Thyroid gland (tissue), 4 donors: ENCODE measurements around the gene TRPC5OS.

Experiments
- CTCF ChIP-seq, 6 experiments: fragments of 200-600 bp in 3 of 6; fragments of 450-650 bp in 3 of 6; sonication (generic) in 3 of 6; IDR thresholded peaks; one replicate each; pipeline ENCODE4 v1.5.1; 2016 to 2019; ENCODE audit warnings: antibody characterized with exemption in 6 of 6, mild to moderate bottlenecking in 2 of 6, inconsistent platforms in 1 of 6, moderate library complexity in 1 of 6
- POLR2A ChIP-seq, 2 donors: fragments of 450-650 bp; IDR thresholded peaks; one replicate each; pipeline ENCODE4 v1.6.1; 2017; ENCODE audit warnings: antibody characterized with exemption in 2 of 2, mild to moderate bottlenecking in 2 of 2, moderate library complexity in 1 of 2

GRCh38 chrX:111881715-111882114, 5.7 kb downstream of the TRPC5OS start:
- TF ChIP-seq CTCF (IDR thresholded peaks at IDR 0.05): no peak
- no peak for TF ChIP-seq POLR2A (IDR thresholded peaks at IDR 0.05)
